Stimulated activated CD4-positive, alpha-beta T cell treated with anti-CD3 and anti-CD28 coated beads, Interleukin-4, amount 100 ng/mL, for 1 hour (primary cell): ENCODE measurements around the gene PPP1R13B.

Source experiments
- DNase-seq: peaks from one replicate; pipeline ENCODE4 v3.0.0-alpha.2; 2020

Gene PPP1R13B

GRCh38 chr14:103708750-103709187, 138.6 kb downstream of the PPP1R13B start:
- DNase-seq: no peak

- DNase-seq: no peak
Observed at GRCh38 chr14:103707329-103708263, 139.8 kb downstream of the PPP1R13B start.

GRCh38 chr14:103706551-103707328, 140.6 kb downstream of the PPP1R13B start:
- DNase-seq: no peak

GRCh38 chr14:103705504-103706284, 141.7 kb downstream of the PPP1R13B start:
- DNase-seq: no peak

GRCh38 chr14:103705118-103705503, 142.3 kb downstream of the PPP1R13B start:
- no peak for DNase-seq

GRCh38 chr14:103704708-103705107, 142.7 kb downstream of the PPP1R13B start:
- DNase-seq: no peak

- DNase-seq: no peak
Observed at GRCh38 chr14:103703433-103704385, 143.7 kb downstream of the PPP1R13B start.

GRCh38 chr14:103702497-103703432, 144.6 kb downstream of the PPP1R13B start:
- DNase-seq: no peak

- DNase-seq: no peak
Observed at GRCh38 chr14:103702095-103702494, 145.3 kb downstream of the PPP1R13B start.

- no peak for DNase-seq
Observed at GRCh38 chr14:103700753-103701490, 146.5 kb downstream of the PPP1R13B start.

GRCh38 chr14:103699901-103700752, 147.2 kb downstream of the PPP1R13B start:
- no peak for DNase-seq

- DNase-seq: no peak
Observed at GRCh38 chr14:103699261-103699661, 148.1 kb downstream of the PPP1R13B start.

- no peak for DNase-seq
Observed at GRCh38 chr14:103698380-103699260, 148.8 kb downstream of the PPP1R13B start.

- no peak for DNase-seq
Observed at GRCh38 chr14:103697603-103698379, 149.6 kb downstream of the PPP1R13B start.

- no peak for DNase-seq
Observed at GRCh38 chr14:103697206-103697602, 150.2 kb downstream of the PPP1R13B start.

- DNase-seq: no peak
Observed at GRCh38 chr14:103696466-103697071, 150.8 kb downstream of the PPP1R13B start.

- DNase-seq: no peak
Observed at GRCh38 chr14:103696070-103696402, 151.3 kb downstream of the PPP1R13B start.
